Peyer's patch (tissue), 4 donors: ENCODE measurements around the gene ADK. TPM values are rescaled to one million over a fixed set of nuclear protein-coding genes. Genes with fewer than 3 reads are reported as not detected.
"Not testable (repeated sequence)": the region's sequence is repeated elsewhere in the genome, so short reads cannot be mapped to it uniquely, and the experiment has no call there.

Experiments used
- DNase-seq, 3 donors: peaks; one replicate each; pipeline ENCODE4 v3.0.0-alpha.2; 2017 to 2019
- H3K27ac ChIP-seq, 4 donors: fragments of 200-600 bp; sonication (generic); one replicate each; pipeline ENCODE4 v1.5.1; 2016 to 2019
- H3K27me3 ChIP-seq, 2 donors: fragments of 200-600 bp; sonication (generic); one replicate each; pipeline ENCODE4 v1.5.1; 2019
- H3K36me3 ChIP-seq, 3 donors: fragments of 200-600 bp; sonication (generic); one replicate each; pipeline ENCODE4 v1.5.1; 2016 to 2019
- H3K4me1 ChIP-seq, 4 donors: fragments of 200-600 bp; sonication (generic); one replicate each; pipeline ENCODE4 v1.5.1; 2016 to 2019
- H3K4me3 ChIP-seq, 4 donors: fragments of 200-600 bp; sonication (generic); 1 replicate in 3 of 4; 2 replicates in 1 of 4; pipeline ENCODE4 v1.5.1; 2016 to 2019; ENCODE audit warnings: mild to moderate bottlenecking in 1 of 4
- H3K9me3 ChIP-seq, 4 donors: fragments of 200-600 bp; sonication (generic); one replicate each; pipeline ENCODE4 v1.5.1; 2016 to 2019; ENCODE audit warnings: mild to moderate bottlenecking in 1 of 4
- CTCF ChIP-seq, 6 experiments: fragments of 450-650 bp in 4 of 6; fragments of 200-600 bp in 2 of 6; sonication (generic) in 1 of 6; IDR thresholded peaks; one replicate each; pipeline ENCODE4 v1.5.1; 2017 to 2019; ENCODE audit warnings: antibody characterized with exemption in 6 of 6, mild to moderate bottlenecking in 3 of 6, moderate library complexity in 1 of 6
- POLR2A ChIP-seq, 2 donors: fragments of 450-650 bp; IDR thresholded peaks; one replicate each; pipeline ENCODE4 v1.5.1; 2017; ENCODE audit warnings: antibody characterized with exemption in 2 of 2, mild to moderate bottlenecking in 2 of 2, moderate library complexity in 2 of 2
- total RNA-seq, 4 donors: library from RNA; depleted of rRNA; stranded (reverse); fragments of >200 nt; gene quantifications; one replicate each; pipeline ENCODE4 v1.1.0, GENCODE V29; 2016

The ADK gene
- total RNA-seq, 4 donors from 2014 or later: 7.4 to 50.3 (median 14.3) TPM

- Histone ChIP-seq H3K4me1 (no peaks in the 10 kb centered on the region), H3K36me3 (no peaks in the 10 kb centered on the region), H3K27me3 (no peaks in the 10 kb centered on the region), H3K4me3 (no peak overlapping the region), H3K9me3 (no peaks in the 10 kb centered on the region), H3K27ac (no peak overlapping the region)
- DNase-seq: no peak
- TF ChIP-seq POLR2A (IDR thresholded peaks at IDR 0.05): no peak
- no peak for TF ChIP-seq CTCF (IDR thresholded peaks at IDR 0.05)
Observed at GRCh38 chr10:74544106-74544505, 393.1 kb downstream of the ADK start.

- no peaks in the 10 kb centered on the region for H3K4me1 ChIP-seq
- H3K4me3 ChIP-seq: no peak overlapping the region
- no peaks in the 10 kb centered on the region for H3K9me3 ChIP-seq
- DNase-seq: no peak
- H3K36me3 ChIP-seq: no peaks in the 10 kb centered on the region
- no peaks in the 10 kb centered on the region for H3K27me3 ChIP-seq
- no peak overlapping the region for H3K27ac ChIP-seq
- TF ChIP-seq POLR2A (IDR thresholded peaks at IDR 0.05) (no peak), CTCF (IDR thresholded peaks at IDR 0.05) (no peak)
Observed at GRCh38 chr10:74548676-74549075, 397.7 kb downstream of the ADK start.

GRCh38 chr10:74556072-74556705 lies 405.2 kb downstream of the ADK start:
- TF ChIP-seq CTCF (IDR thresholded peaks at IDR 0.05) (no peak), POLR2A (IDR thresholded peaks at IDR 0.05) (no peak)
- no peaks in the 10 kb centered on the region for H3K9me3 ChIP-seq
- no peaks in the 10 kb centered on the region for H3K36me3 ChIP-seq
- H3K4me1 ChIP-seq: no peaks in the 10 kb centered on the region
- no peaks in the 10 kb centered on the region for H3K27me3 ChIP-seq
- H3K27ac ChIP-seq: no peak overlapping the region
- DNase-seq: no peak
- H3K4me3 ChIP-seq: no peak overlapping the region

- Histone ChIP-seq H3K27ac (no peak overlapping the region), H3K4me1 (no peaks in the 10 kb centered on the region), H3K4me3 (no peak overlapping the region), H3K36me3 (no peaks in the 10 kb centered on the region), H3K9me3 (no peaks in the 10 kb centered on the region), H3K27me3 (no peaks in the 10 kb centered on the region)
- TF ChIP-seq CTCF (IDR thresholded peaks at IDR 0.05): no peak
- TF ChIP-seq POLR2A (IDR thresholded peaks at IDR 0.05): no peak
- no peak for DNase-seq
Observed at GRCh38 chr10:74557098-74557497, 406.1 kb downstream of the ADK start.

GRCh38 chr10:74558403-74558802 lies 407.4 kb downstream of the ADK start:
- no peak overlapping the region for H3K27ac ChIP-seq
- no peaks in the 10 kb centered on the region for H3K36me3 ChIP-seq
- no peak for TF ChIP-seq POLR2A (IDR thresholded peaks at IDR 0.05)
- TF ChIP-seq CTCF (IDR thresholded peaks at IDR 0.05): no peak
- H3K9me3 ChIP-seq: no peaks in the 10 kb centered on the region
- no peaks in the 10 kb centered on the region for H3K27me3 ChIP-seq
- DNase-seq: no peak
- no peaks in the 10 kb centered on the region for H3K4me1 ChIP-seq
- H3K4me3 ChIP-seq: no peak overlapping the region

- Histone ChIP-seq H3K27me3 (no peaks in the 10 kb centered on the region), H3K36me3 (no peaks in the 10 kb centered on the region), H3K9me3 (no peaks in the 10 kb centered on the region), H3K4me3 (no peak overlapping the region), H3K4me1 (no peaks in the 10 kb centered on the region), H3K27ac (no peak overlapping the region)
- no peak for TF ChIP-seq CTCF (IDR thresholded peaks at IDR 0.05)
- no peak for TF ChIP-seq POLR2A (IDR thresholded peaks at IDR 0.05)
- DNase-seq: no peak
Observed at GRCh38 chr10:74558897-74559296, 407.9 kb downstream of the ADK start.

GRCh38 chr10:74568896-74569295 lies 417.9 kb downstream of the ADK start:
- not testable (repeated sequence) for H3K4me1 ChIP-seq, H3K36me3 ChIP-seq, H3K27ac ChIP-seq, H3K9me3 ChIP-seq, H3K4me3 ChIP-seq, DNase-seq, H3K27me3 ChIP-seq

- H3K4me1 ChIP-seq, DNase-seq, H3K27me3 ChIP-seq, H3K4me3 ChIP-seq, H3K36me3 ChIP-seq, H3K27ac ChIP-seq, H3K9me3 ChIP-seq: not testable (repeated sequence)
Observed at GRCh38 chr10:74573497-74573896, 422.5 kb downstream of the ADK start.
